PC-9 (cell line): ENCODE results near the gene SETD5. TPM values are rescaled to one million over a fixed set of nuclear protein-coding genes. Genes with fewer than 3 reads are reported as not detected.

Experiments
- BruUV-seq: library from RNA; stranded (reverse); fragments of 400-500 nt; replicated peaks from 2 replicates; lab custom pipeline; 2021; lab: Mats Ljungman, UMichigan
- CTCF ChIA-PET: fragments of 300-600 bp; sonication (Branson Sonifier 250); formaldehyde crosslinking; loops from one replicate; lab custom pipeline; 2022; ENCODE audit warnings: antibody characterized with exemption; lab: Charles Lee
- POLR2A ChIA-PET: fragments of 300-600 bp; sonication (Branson Sonifier 250); formaldehyde crosslinking; loops from one replicate; lab custom pipeline; 2022; ENCODE audit warnings: antibody characterized with exemption; ENCODE audit not compliant: unreplicated experiment; lab: Charles Lee
- DNase-seq, 2 experiments: peaks; one replicate each; pipeline versions ENCODE4 v3.0.0 to v3.0.0-alpha.2; 2015 to 2022; ENCODE audit warnings: mixed read lengths in 1 of 2
- H2AFZ ChIP-seq: fragments of 200-600 bp; sonication (generic); 2 replicates; pipeline ENCODE4 v1.8.1; 2017; ENCODE audit warnings: antibody characterized with exemption
- H3F3A ChIP-seq: fragments of 200-600 bp; sonication (generic); 2 replicates; pipeline ENCODE4 v1.8.1; 2017; ENCODE audit warnings: antibody characterized with exemption, mild to moderate bottlenecking, low read depth; ENCODE audit not compliant: insufficient read depth
- H3K27ac ChIP-seq: fragments of 200-600 bp; sonication (generic); 2 replicates; pipeline ENCODE4 v1.6.1; 2016; ENCODE audit warnings: mixed run types
- H3K27me3 ChIP-seq: fragments of 200-600 bp; sonication (generic); 2 replicates; pipeline ENCODE4 v1.6.1; 2016; ENCODE audit warnings: low read depth, mixed run types; ENCODE audit not compliant: insufficient read depth
- H3K36me3 ChIP-seq: fragments of 200-600 bp; sonication (generic); 2 replicates; pipeline ENCODE4 v1.6.1; 2016; ENCODE audit warnings: low read depth, mixed run types
- H3K4me1 ChIP-seq: fragments of 200-600 bp; sonication (generic); replicated peaks from 2 replicates; pipeline ENCODE4 v1.6.1; 2016; ENCODE audit warnings: mixed run types; ENCODE audit not compliant: insufficient read depth
- H3K4me2 ChIP-seq: fragments of 200-600 bp; sonication (generic); 2 replicates; pipeline ENCODE4 v1.6.1; 2017; ENCODE audit warnings: mixed run types
- H3K4me3 ChIP-seq: fragments of 200-600 bp; sonication (generic); 2 replicates; pipeline ENCODE4 v1.6.1; 2016; ENCODE audit warnings: mixed run types
- H3K79me2 ChIP-seq: fragments of 200-600 bp; sonication (generic); 2 replicates; pipeline ENCODE4 v1.6.1; 2017; ENCODE audit warnings: low read depth, mixed run types
- H3K9me2 ChIP-seq: fragments of 200-600 bp; sonication (generic); 2 replicates; pipeline ENCODE4 v1.8.1; 2017; ENCODE audit warnings: mild to moderate bottlenecking; ENCODE audit not compliant: insufficient read depth
- H3K9me3 ChIP-seq: fragments of 200-600 bp; sonication (generic); 2 replicates; pipeline ENCODE4 v1.8.1; 2016; ENCODE audit warnings: low read depth; ENCODE audit not compliant: insufficient read depth
- H4K20me1 ChIP-seq: fragments of 200-600 bp; sonication (generic); 2 replicates; pipeline ENCODE4 v1.8.1; 2017; ENCODE audit not compliant: insufficient read depth
- CTCF ChIP-seq: fragments of 200-600 bp; sonication (generic); conservative IDR thresholded peaks from 2 replicates; pipeline ENCODE4 v1.6.1; 2017; ENCODE audit warnings: mixed run types, antibody characterized with exemption, mild to moderate bottlenecking, moderate library complexity
- EZH2 ChIP-seq: fragments of 200-600 bp; sonication (generic); IDR thresholded peaks from 2 replicates; pipeline ENCODE4 v1.8.0; 2017; ENCODE audit warnings: antibody characterized with exemption, low read depth
- intact Hi-C: fragments of 100-400 bp; cut with micrococcal nuclease; formaldehyde crosslinking; loops from one replicate; pipeline ENCODE4 v1.10.0; 2022; ENCODE audit not compliant: unreplicated experiment
- total RNA-seq: library from RNA; stranded (reverse); gene quantifications from 2 replicates; pipeline ENCODE4 v1.2.3, GENCODE V29; 2021

Gene SETD5
- total RNA-seq, 1 experiment from 2014 or later, result 140 TPM

GRCh38 chr3:9473496-9474065 lies 76.2 kb downstream of the SETD5 start:
- TF ChIP-seq EZH2, result no peak
- TF ChIP-seq CTCF, result no peak
- H3F3A ChIP-seq, result peaks cover 10% of the 10 kb centered on the region; the same call in 1 of the 2 replicates
- H3K4me2 ChIP-seq, result no peak overlapping the region
- H3K4me3 ChIP-seq, result no peak overlapping the region
- no peaks in the 10 kb centered on the region for H3K9me2 ChIP-seq
- BruUV-seq, result no TSS peak
- intact Hi-C loops, result no loop called here
- no peak overlapping the region for H2AFZ ChIP-seq
- peaks cover 18% of the 10 kb centered on the region; the same call in 1 of the 2 replicates for H3K79me2 ChIP-seq
- POLR2A ChIA-PET, result no interaction called here
- no peak overlapping the region for H3K27ac ChIP-seq
- H3K27me3 ChIP-seq, result no peaks in the 10 kb centered on the region
- H3K4me1 ChIP-seq, result no peaks in the 10 kb centered on the region
- peaks cover 57% of the 10 kb centered on the region for H4K20me1 ChIP-seq
- H3K9me3 ChIP-seq, result no peaks in the 10 kb centered on the region
- DNase-seq, result no peak
- peaks cover 63% of the 10 kb centered on the region for H3K36me3 ChIP-seq
- CTCF ChIA-PET, result no interaction called here

DNA sequence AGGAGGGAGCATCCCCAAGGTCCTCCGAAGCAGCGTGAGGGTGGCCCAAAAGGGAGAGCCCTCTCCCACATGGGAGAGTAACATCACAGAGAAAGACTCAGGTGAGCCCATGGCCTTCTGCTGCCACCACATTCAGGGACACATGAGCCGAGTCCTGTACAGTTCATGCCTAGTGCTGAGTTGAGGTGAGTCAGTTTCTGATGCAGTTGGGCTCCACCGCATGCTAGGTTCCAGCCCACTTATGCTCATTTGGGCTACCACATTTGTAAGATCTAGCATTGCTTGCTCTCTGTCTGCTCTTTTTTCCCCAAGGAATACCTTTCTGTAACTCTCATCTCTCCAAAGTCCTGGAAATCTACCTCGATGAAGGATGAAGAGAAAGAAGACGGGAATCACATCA lies 77.1 kb downstream of the SETD5 start:
- Histone ChIP-seq H3K4me3 (no peak overlapping the region), H3F3A (peaks cover 10% of the 10 kb centered on the region; the same call in 1 of the 2 replicates), H3K36me3 (peaks cover 58% of the 10 kb centered on the region), H3K9me2 (no peaks in the 10 kb centered on the region), H3K27me3 (no peaks in the 10 kb centered on the region), H3K79me2 (0 out of 2 replicates have a peak, but pooled peaks cover 11% of the 10 kb centered on the region), H3K4me2 (no peak overlapping the region), H3K27ac (no peak overlapping the region), H3K4me1 (no peaks in the 10 kb centered on the region), H3K9me3 (no peaks in the 10 kb centered on the region), H4K20me1 (peaks cover 51% of the 10 kb centered on the region), H2AFZ (no peak overlapping the region)
- no peak for DNase-seq
- no peak for TF ChIP-seq EZH2
- no peak for TF ChIP-seq CTCF
- POLR2A ChIA-PET, result no interaction called here
- intact Hi-C loops, result no loop called here
- CTCF ChIA-PET, result no interaction called here
- BruUV-seq, result no TSS peak

DNA sequence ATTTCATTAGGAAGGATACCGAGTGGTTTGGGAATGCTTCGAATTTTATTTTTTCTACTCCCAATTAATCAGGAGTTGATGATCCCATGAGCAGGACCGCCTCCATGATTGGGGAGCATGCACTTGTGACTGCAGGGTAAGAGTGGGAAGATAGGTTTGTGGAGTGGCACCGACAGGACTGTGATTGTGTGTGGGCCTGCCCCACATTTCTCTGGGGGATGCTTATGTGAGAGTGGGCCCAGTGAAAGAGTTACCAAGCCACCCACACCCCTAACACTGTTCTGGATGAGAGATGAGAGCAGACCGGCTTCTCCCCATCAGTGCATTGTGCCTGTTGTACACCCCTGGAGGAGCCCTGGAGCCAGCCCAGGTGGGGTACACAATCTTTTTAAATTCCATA lies 79.5 kb downstream of the SETD5 start:
- H3F3A ChIP-seq, result no peaks in the 10 kb centered on the region; the same call in 1 of the 2 replicates
- no peak overlapping the region for H3K4me2 ChIP-seq
- H3K27me3 ChIP-seq, result no peaks in the 10 kb centered on the region
- H3K79me2 ChIP-seq, result 0 out of 2 replicates have a peak, but pooled peaks cover 5% of the 10 kb centered on the region
- BruUV-seq, result no TSS peak
- ChIA-PET POLR2A (no interaction called here), CTCF (no interaction called here)
- H3K4me3 ChIP-seq, result no peak overlapping the region
- intact Hi-C loops, result no loop called here
- TF ChIP-seq EZH2, result no peak
- TF ChIP-seq CTCF, result no peak
- DNase-seq, result no peak
- peaks cover 39% of the 10 kb centered on the region for H4K20me1 ChIP-seq
- H2AFZ ChIP-seq, result no peak overlapping the region
- H3K27ac ChIP-seq, result no peak overlapping the region
- H3K9me2 ChIP-seq, result no peaks in the 10 kb centered on the region
- H3K36me3 ChIP-seq, result peaks cover 45% of the 10 kb centered on the region
- H3K9me3 ChIP-seq, result no peaks in the 10 kb centered on the region
- no peaks in the 10 kb centered on the region for H3K4me1 ChIP-seq
